ENCODE data around the gene LYPD6.

Gene LYPD6

GRCh38 chr2:149410701-149411484 lies 80.5 kb downstream of the LYPD6 start:
- no peak for DNase-seq

DNA sequence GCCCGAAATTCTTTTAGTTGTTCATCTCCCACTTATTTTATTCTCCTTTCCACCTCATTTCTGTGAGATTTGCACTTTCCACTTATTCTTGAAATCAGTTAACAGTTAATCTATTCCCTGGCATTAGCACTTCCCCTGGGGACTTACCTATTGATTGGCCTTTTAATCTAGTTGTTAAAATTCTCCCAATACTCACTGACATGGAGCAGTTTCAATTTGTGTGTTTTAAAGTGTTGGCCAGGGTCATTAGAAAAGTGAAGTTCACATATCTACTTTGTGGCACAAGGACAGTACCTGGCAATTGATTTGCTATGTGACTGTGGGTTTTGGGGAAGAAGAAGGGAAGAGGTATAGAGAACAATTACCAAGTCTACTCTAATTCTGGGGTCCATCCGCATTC lies 83.1 kb downstream of the LYPD6 start:
- DNase-seq = no peak

- no peak for DNase-seq
Measured at GRCh38 chr2:149415086-149415485, 84.7 kb downstream of the LYPD6 start.

DNA sequence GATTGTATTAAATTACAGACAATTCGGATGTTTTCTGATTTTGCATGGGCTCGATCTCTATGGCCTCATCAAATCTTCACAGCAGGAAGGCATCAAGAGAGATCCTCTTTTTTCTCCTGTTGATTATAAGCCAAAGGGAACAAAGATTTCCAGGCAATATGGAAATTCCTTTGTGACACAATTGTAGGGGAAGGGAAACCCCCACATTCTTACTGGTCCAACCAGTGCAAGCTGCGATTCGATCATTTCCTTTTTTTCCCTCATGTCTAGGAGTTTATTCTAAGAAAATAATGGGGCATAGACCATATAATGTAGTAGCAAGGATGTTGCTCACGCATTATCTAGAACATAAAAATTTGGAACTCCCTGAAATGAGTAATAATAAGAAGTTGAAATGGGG lies 87.7 kb downstream of the LYPD6 start:
- DNase-seq = no peak

DNA sequence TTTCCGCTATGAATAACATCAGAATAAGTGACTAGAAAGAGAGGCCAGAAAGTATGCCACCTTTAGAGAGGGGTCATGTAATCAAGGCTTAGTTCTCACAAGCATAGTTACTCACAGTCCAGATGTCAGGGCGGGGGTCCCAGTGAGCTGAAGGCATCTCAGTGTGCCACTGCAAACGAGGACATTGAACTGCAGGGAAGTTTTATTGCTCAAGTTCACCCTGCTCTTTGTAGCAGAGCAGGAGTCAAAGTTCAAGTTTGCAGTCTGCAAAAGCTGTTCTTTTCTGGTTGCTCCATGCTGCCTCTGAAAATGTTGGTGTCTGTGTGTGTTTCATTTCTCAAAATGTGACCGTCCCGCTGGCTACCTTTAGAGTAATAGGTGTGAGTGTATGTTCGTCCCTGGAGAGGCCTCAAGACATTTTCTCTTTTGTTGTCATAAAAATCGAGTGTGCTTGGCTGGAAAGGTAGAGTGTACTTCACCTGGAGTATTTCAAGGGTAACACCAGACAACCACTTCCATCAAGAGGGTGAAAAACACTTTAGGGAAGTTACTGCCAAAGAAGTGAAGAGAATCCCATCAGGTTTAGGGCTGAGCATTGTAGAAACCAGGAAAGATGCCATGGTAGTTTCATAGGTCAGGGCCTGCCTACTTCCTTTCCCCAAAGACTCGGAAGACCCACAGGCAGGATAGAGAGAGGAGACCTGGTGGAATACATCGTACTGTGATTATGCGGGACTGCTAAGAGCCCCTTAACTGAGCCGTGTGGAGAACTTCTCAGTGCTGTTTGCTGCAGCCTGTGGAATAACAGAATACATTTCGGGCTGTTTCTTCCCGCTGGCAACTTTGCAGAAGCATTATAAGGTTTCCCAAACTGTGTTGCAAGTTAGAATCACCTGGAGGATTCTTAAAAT lies 89.9 kb downstream of the LYPD6 start:
- DNase-seq = no peak

GRCh38 chr2:149421791-149422190 lies 91.4 kb downstream of the LYPD6 start:
- DNase-seq = no peak

DNA sequence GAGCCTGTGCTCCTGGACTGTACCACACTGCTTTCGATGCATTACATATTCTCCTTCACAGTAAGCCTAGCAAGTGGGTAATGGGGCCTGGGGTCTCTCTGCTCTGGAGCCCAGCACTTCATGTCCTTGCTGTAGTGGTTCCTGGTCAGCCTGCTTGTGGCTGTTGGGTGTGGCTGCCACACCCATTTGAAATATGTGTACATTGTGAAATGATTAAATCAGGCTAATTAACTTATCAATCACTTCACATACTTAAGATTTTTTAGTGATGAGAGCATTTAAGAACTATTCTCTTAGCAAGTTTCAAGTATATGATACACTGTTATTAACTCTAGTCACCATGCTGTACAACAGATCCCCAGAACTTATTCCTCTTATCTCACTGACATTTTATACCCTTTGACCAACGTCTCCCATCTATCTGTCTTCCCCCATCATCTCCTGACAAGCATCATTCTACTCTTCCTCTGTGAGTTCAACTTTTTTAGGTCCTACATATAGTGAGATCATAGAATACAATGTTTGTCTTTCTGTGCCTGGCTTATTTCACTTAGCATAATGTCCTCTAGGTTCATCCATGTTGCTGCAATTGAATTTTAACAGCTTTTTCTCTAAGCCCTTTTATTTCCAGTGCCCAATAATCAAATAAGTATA lies 92.1 kb downstream of the LYPD6 start:
- no peak for DNase-seq

DNA sequence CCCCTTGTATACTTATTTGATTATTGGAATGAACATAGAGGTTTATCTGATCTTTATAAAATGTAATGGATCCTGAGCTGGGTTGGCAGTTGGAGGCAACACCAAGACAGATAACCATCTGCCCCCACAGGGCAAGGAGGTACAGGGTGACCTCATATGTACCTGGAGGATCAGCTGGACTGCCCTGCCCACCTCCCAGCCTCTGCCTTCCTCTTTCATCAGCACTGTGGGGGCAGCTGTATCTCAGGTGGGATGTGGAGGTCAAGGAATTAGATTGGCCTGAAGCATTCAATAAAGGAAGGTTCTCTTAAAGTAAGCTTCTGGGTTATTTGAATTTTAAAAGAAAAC lies 92.6 kb downstream of the LYPD6 start:
- DNase-seq = no peak

GRCh38 chr2:149423630-149424029 lies 93.2 kb downstream of the LYPD6 start:
- DNase-seq = no peak

DNA sequence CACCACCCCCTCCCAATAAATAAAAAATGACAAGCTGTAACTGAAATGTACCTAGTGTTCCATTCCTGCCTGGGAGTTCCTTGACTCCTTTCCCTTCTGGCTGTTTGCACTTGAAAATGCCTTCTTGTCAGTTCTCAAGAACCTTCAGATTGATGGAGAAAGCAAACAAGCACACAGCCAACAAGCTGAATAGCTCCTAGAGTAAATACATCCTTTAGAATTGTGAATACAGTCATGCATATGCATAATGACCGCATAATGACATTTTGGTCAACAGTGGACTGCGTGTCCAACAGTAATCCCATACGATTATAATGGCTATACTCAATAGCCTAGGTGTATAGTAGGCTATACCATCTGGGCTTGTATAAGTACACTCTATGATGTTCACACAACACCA lies 97.0 kb downstream of the LYPD6 start:
- no peak for DNase-seq

DNA sequence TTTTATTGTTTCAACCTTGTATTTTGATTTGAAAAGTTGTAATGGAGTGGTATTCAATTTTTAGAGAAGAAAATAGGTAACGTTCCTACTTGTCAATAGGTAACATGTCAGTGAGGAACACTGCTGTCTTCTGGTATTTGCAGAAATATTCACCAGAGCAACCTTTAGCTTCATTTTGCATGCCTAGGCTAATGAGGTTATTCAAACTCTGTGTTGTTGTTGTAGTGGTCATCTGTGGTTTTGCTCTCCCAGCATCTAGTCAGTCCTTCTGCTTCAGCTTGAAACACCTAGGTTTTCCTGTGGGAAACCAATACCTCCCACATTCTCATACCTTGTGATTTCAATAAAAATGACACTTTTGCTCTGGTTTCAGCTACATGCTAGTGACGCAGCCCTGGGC lies 98.4 kb downstream of the LYPD6 start:
- no peak for DNase-seq

DNA sequence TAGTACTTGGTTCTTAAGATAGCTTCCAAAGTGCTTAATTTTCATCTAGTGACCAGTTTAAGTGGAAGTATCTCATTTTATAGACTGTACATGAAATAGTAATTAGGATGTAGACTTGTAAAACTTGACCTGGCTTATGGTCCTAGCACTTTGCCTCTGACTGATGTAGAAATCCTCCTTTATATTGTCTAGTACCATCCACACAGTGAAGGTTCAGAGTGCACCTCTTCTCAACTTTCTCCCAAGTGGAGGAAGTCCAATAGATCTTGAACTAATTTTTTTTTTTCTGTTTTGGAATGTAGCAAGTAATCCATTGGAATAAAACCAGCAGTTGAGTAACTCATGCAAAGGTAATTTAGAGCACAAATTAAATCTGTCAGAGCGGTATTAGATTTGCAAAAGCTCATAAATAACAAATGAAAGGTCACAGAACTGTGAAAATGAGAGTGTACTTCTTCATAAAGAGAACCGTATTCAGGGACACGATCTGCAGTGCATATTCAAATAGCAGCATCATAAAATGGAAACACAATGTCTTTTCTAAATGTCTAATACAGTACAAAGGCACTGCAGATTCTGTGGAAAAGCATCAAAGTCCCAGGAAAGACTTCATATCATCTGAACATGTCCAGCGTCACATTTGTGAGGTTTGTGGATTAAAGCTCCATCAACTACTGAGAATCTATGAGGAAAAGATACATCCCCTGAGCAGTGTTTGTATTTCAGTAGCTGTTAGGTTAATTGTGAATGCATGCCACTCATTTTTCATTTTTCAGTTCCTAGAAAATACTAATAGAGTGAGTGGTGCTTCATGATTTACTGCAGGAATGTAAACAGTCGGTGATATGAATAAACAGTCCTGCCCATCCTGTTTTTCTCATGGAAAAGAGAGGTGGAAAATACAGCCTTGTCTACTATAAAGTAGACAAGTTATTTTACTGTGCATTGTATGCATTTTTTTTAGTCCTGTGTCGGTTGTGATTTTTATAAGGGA lies 100.7 kb downstream of the LYPD6 start:
- DNase-seq = no peak

- no peak for DNase-seq
Measured at GRCh38 chr2:149438330-149438960, 108.1 kb downstream of the LYPD6 start.

- no peak for DNase-seq
Measured at GRCh38 chr2:149441255-149441654, 110.9 kb downstream of the LYPD6 start.

DNA sequence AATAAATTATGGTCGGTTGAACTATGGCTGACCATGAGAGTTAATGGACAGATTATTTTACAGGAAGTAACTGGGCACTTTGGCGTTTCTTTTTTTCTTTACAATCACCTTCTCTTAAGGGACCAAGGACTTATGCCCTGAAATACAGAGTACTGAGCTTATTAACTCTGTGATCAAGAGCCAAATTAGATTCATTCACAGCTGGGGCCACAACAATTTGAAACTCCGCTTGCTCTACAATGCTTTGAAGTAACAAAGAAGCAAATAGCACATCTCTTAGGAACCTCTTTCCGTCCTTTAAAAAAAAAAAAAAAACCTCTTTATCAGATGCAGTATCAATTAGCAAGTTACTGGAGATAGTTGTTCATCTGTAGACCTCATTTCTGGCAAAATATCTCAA lies 112.0 kb downstream of the LYPD6 start:
- DNase-seq = no peak

DNA sequence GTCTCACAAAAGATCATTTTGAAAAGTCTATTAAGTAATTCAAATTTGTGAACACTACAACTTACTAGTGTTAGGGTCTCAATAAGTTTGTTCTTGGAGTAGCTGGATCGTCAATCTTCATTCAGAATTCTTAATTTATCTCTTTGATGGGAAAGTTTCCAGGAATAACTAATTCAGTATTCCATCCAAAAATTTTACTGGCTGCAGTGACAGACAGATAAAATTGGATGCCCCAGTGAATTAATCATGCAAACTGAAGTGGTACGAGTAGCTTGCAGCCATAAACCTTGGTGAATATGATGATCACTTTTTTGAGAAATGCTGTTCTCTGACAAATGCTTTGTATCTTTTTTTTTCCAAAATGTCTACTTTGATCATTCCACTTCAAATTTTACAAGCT lies 112.8 kb downstream of the LYPD6 start:
- no peak for DNase-seq

DNA sequence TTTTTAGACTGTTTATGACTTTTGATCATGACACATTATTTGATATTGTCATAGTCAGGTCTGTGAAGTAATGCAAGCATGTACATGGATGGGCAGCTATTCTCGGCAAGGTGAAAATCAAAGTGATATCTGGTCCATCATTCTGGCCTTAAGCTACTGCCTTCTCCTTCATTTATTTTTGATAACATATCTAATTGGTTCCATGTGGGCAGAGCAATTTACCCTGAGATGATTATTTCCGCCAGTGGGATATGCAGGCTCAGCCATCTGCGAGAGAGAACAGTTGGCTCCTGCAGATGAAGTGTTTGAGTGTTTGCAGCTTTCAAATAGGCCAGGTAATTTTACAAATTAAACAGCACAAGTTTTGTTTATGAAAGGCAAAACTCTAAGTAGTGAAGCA lies 116.4 kb downstream of the LYPD6 start:
- no peak for DNase-seq

DNA sequence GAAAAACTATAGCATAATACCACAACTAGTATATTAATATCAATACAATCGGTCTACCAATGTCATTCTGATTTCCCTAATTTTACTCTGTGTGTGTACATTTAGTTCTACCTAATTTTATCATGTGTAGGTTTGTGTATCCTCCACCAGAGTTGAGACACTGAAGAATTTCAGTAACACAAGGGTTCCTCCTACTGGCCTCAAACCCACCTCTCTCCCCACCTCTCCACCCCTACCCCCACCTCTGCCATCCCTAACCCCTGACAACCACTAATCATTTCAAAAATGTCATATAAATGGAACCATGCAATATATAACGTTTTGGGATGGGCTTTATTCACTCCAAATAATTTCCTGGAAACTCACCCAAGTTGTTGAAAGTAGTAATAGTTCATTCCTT lies 117.9 kb downstream of the LYPD6 start:
- DNase-seq = no peak

DNA sequence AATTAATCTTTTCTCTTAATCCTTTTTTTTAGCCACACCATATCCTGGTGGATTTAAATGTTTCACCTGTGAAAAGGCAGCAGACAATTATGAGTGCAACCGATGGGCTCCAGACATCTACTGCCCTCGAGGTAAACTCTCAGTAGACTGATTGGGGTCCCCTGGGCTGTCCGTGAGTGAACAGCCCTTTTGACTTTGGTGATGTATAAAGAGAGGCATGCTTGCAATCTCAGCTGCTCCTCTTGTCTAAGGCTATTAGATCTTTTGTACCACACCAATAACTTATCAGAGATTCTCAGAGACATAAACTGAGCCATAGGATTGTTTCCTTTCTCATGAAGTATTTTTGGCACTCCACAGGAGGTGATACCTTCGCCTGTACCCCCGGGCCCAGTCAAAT lies 118.6 kb downstream of the LYPD6 start:
- no peak for DNase-seq

DNA sequence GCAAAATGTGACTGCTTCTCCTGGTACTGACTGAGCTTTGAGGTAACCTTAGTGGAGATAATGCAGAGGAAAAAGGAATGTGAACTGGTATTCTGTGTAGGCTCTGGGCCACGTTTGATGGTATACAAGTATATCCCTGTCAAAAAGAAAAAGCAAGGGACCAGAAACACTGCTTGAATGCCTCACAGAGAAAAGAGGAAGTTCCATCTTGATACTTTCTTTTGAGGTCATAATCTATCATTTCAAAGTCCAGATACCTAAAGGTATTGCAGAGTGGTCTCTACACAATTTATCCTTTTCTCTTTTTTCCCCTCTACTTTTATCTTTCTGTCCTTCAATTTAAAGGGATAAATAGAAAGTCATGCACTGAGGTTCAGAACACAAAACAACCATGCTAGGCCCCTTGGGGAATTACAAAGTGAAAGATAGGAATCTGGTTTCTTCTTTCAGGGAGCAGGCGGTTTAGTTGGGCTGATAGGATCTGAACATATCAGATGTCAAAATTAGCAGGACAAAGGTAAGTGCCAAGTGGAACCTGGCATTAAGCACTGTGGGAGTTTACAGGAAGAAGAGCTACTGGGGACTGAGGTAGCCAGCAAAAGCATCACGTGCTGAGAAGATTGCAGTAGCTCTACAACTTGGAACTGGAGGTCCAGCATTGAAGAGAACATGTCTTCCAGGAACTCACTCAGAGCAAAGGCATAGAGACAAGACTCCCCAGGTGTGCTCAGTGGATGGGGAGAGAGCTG lies 121.2 kb downstream of the LYPD6 start:
- no peak for DNase-seq

GRCh38 chr2:149456285-149456684 lies 125.9 kb downstream of the LYPD6 start:
- DNase-seq = no peak

Measured in activated effector memory CD4-positive, alpha-beta T cell treated with anti-CD3 and anti-CD28 coated beads, Interleukin-2, amount 50 U/mL, for 16 hours (primary cell).